Hepatocyte (in vitro differentiated cells): Measurements from ENCODE around the gene SLC25A21.

Experiments
- EZH2phosphoT487 ChIP-seq: fragments of 200-600 bp; sonication (generic); IDR thresholded peaks from one replicate; pipeline ENCODE4 v1.6.1; 2018; ENCODE audit warnings: antibody characterized with exemption, mild to moderate bottlenecking, low read depth, moderate library complexity; ENCODE audit not compliant: unreplicated experiment, severe bottlenecking
- TF ChIP-seq, protein P1 (sequence below): fragments of 200-600 bp; sonication (generic); IDR thresholded peaks from 2 replicates; pipeline ENCODE4 v1.5.1; 2016; ENCODE audit warnings: antibody characterized with exemption, mild to moderate bottlenecking; ENCODE audit not compliant: poor library complexity

DNA sequence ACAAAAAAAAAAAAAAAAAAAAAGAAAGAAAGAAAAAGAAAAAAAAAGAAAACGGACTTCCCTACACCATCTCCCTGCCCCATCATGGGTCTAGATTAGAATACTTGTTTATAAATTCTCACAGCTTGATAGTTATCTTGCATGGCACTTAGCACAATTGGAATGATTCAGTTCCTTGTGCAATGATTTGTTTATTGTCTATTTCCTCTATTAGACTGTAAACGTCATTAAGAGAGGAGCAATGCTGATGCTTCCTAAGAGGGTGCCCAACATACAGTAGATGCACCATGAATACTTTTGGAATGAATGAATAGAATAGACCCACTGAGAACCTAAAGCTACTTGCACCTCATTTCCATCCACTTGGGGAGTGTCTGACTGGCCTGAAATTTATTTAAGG lies 469.9 kb downstream of the SLC25A21 start:
- TF ChIP-seq, protein P1, sequence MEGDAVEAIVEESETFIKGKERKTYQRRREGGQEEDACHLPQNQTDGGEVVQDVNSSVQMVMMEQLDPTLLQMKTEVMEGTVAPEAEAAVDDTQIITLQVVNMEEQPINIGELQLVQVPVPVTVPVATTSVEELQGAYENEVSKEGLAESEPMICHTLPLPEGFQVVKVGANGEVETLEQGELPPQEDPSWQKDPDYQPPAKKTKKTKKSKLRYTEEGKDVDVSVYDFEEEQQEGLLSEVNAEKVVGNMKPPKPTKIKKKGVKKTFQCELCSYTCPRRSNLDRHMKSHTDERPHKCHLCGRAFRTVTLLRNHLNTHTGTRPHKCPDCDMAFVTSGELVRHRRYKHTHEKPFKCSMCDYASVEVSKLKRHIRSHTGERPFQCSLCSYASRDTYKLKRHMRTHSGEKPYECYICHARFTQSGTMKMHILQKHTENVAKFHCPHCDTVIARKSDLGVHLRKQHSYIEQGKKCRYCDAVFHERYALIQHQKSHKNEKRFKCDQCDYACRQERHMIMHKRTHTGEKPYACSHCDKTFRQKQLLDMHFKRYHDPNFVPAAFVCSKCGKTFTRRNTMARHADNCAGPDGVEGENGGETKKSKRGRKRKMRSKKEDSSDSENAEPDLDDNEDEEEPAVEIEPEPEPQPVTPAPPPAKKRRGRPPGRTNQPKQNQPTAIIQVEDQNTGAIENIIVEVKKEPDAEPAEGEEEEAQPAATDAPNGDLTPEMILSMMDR, result no peak
- no peak for TF ChIP-seq EZH2phosphoT487
